Measurements from ENCODE around the gene EFEMP1. TPM values are rescaled to one million over a fixed set of nuclear protein-coding genes. Genes with fewer than 3 reads are reported as not detected.

EFEMP1 gene
- total and polyA plus RNA-seq, 9 of the 15 experiments (the other 6 are each of a cell fraction or from before 2014, with no cell fraction given): 0.05 to 6.2 (median 0.22) TPM

GRCh38 chr2:55910077-55910476 lies 13.5 kb downstream of the EFEMP1 start:
- no peaks in the 10 kb centered on the region for H3K36me3 ChIP-seq (ENCODE audit: control insufficient read depth, insufficient read depth, low read length)
- H3K9me1 ChIP-seq (ENCODE audit: control insufficient read depth, insufficient read depth, low read length): no peaks in the 10 kb centered on the region
- H3K9ac ChIP-seq (ENCODE audit: insufficient read depth in 1 of 2, low read depth in 2 of 2, low read length in 2 of 2): no peak overlapping the region
- FAIRE-seq (no peak), DNase-seq (ENCODE audit: extremely low read depth in 1 of 4, low spot score in 3 of 4) (no peak), ATAC-seq (no peak)
- H3K4me2 ChIP-seq (ENCODE audit: insufficient read depth, low read length): no peak overlapping the region
- H4K20me1 ChIP-seq (replicated peaks; ENCODE audit: control insufficient read depth, insufficient read depth, low read length): no peaks in the 10 kb centered on the region
- H3K4me3 ChIP-seq: no peak overlapping the region
- H3K4me1 ChIP-seq (replicated peaks in 1 of 2; ENCODE audit: control insufficient read depth in 2 of 2, insufficient read depth in 2 of 2, low read length in 2 of 2): no peaks in the 10 kb centered on the region
- POLR2A ChIA-PET: no interaction called here
- CTCF ChIA-PET (ENCODE audit: low intra/inter-chr PET ratio): no interaction called here
- no peaks in the 10 kb centered on the region for H3K9me3 ChIP-seq (replicated peaks; ENCODE audit: control insufficient read depth, insufficient read depth, low read depth, low read length)
- H3K27me3 ChIP-seq (ENCODE audit: control insufficient read depth in 2 of 2, insufficient read depth in 2 of 2, low read length in 2 of 2): no peaks in the 10 kb centered on the region; a peak in 1 of 5 replicates
- no peaks in the 10 kb centered on the region for H3K79me2 ChIP-seq (ENCODE audit: control insufficient read depth, insufficient read depth, low read length)
- no TSS peak for BruUV-seq (replicated peaks)
- no peak overlapping the region for H2AFZ ChIP-seq (ENCODE audit: low read depth, low read length)
- WGBS (ENCODE audit: insufficient coverage, low coverage, missing lambda C conversion rate): 0% methylated on average over 2 of the region's 2 CpGs
- intact Hi-C loops (cut with micrococcal nuclease) (no loop called here), in situ Hi-C loops (cut with MboI) (no loop called here)
- H3K27ac ChIP-seq (ENCODE audit: extremely low read depth, low read depth, low read length): no peak overlapping the region
- TF ChIP-seq ZFP30 (CRISPR knock-in tag; IDR thresholded peaks at IDR 0.05; ENCODE audit: borderline replicate concordance) (no peak), ETS2 (tag; IDR thresholded peaks at IDR 0.05; ENCODE audit: borderline replicate concordance, poor library complexity, severe bottlenecking) (no peak), ZFP1 (CRISPR knock-in tag; IDR thresholded peaks at IDR 0.05) (no peak), MAFG (tag; conservative IDR thresholded peaks at IDR 0.05) (peak; percentile 47), CXXC5 (CRISPR knock-in tag; IDR thresholded peaks at IDR 0.05) (no peak), MAFF (IDR thresholded peaks at IDR 0.05; ENCODE audit: low read length) (peak; percentile 61), MTA2 (IDR thresholded peaks at IDR 0.05; ENCODE audit: low read depth) (no peak), TBP (optimal IDR thresholded peaks at IDR 0.05; ENCODE audit: low read depth, low read length) (no peak), GTF2A2 (tag; IDR thresholded peaks at IDR 0.05) (no peak), STAT5B (CRISPR knock-in tag; IDR thresholded peaks at IDR 0.05) (no peak), ZNF316 (IDR thresholded peaks at IDR 0.05) (peak; percentile 62), NFYB (IDR thresholded peaks at IDR 0.05; ENCODE audit: extremely low read depth, insufficient read length) (no peak), GABPB2 (CRISPR knock-in tag; conservative IDR thresholded peaks at IDR 0.05) (no peak), POLR2G (IDR thresholded peaks at IDR 0.05; ENCODE audit: low read depth, low read length) (no peak)
- TF ChIP-seq, protein P1, sequence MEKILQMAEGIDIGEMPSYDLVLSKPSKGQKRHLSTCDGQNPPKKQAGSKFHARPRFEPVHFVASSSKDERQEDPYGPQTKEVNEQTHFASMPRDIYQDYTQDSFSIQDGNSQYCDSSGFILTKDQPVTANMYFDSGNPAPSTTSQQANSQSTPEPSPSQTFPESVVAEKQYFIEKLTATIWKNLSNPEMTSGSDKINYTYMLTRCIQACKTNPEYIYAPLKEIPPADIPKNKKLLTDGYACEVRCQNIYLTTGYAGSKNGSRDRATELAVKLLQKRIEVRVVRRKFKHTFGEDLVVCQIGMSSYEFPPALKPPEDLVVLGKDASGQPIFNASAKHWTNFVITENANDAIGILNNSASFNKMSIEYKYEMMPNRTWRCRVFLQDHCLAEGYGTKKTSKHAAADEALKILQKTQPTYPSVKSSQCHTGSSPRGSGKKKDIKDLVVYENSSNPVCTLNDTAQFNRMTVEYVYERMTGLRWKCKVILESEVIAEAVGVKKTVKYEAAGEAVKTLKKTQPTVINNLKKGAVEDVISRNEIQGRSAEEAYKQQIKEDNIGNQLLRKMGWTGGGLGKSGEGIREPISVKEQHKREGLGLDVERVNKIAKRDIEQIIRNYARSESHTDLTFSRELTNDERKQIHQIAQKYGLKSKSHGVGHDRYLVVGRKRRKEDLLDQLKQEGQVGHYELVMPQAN (IDR thresholded peaks at IDR 0.05; ENCODE audit: borderline replicate concordance): no peak
- TF ChIP-seq, protein P2, sequence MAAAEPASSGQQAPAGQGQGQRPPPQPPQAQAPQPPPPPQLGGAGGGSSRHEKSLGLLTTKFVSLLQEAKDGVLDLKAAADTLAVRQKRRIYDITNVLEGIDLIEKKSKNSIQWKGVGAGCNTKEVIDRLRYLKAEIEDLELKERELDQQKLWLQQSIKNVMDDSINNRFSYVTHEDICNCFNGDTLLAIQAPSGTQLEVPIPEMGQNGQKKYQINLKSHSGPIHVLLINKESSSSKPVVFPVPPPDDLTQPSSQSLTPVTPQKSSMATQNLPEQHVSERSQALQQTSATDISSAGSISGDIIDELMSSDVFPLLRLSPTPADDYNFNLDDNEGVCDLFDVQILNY (CRISPR knock-in tag; IDR thresholded peaks at IDR 0.05): no peak
- TF ChIP-seq, protein P3, sequence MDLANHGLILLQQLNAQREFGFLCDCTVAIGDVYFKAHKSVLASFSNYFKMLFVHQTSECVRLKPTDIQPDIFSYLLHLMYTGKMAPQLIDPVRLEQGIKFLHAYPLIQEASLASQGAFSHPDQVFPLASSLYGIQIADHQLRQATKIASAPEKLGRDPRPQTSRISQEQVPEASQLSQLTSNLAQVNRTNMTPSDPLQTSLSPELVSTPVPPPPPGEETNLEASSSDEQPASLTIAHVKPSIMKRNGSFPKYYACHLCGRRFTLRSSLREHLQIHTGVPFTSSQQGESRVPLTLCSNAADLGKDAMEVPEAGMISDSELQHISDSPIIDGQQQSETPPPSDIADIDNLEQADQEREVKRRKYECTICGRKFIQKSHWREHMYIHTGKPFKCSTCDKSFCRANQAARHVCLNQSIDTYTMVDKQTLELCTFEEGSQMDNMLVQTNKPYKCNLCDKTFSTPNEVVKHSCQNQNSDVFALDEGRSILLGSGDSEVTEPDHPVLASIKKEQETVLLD (IDR thresholded peaks at IDR 0.05): no peak
- TF ChIP-seq, protein P4, sequence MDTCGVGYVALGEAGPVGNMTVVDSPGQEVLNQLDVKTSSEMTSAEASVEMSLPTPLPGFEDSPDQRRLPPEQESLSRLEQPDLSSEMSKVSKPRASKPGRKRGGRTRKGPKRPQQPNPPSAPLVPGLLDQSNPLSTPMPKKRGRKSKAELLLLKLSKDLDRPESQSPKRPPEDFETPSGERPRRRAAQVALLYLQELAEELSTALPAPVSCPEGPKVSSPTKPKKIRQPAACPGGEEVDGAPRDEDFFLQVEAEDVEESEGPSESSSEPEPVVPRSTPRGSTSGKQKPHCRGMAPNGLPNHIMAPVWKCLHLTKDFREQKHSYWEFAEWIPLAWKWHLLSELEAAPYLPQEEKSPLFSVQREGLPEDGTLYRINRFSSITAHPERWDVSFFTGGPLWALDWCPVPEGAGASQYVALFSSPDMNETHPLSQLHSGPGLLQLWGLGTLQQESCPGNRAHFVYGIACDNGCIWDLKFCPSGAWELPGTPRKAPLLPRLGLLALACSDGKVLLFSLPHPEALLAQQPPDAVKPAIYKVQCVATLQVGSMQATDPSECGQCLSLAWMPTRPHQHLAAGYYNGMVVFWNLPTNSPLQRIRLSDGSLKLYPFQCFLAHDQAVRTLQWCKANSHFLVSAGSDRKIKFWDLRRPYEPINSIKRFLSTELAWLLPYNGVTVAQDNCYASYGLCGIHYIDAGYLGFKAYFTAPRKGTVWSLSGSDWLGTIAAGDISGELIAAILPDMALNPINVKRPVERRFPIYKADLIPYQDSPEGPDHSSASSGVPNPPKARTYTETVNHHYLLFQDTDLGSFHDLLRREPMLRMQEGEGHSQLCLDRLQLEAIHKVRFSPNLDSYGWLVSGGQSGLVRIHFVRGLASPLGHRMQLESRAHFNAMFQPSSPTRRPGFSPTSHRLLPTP (IDR thresholded peaks at IDR 0.05; ENCODE audit: borderline replicate concordance, extremely low read depth, insufficient read length): no peak

All from K562 (cell line).